ENCODE data around the gene ACSS3. TPM values are rescaled to one million over a fixed set of nuclear protein-coding genes. Genes with fewer than 3 reads are reported as not detected.
"Not testable (repeated sequence)": the region's sequence is repeated elsewhere in the genome, so short reads cannot be mapped to it uniquely, and the experiment has no call there.

ACSS3 gene
- polyA plus RNA-seq, 3 donors: 20.1 to 21.3 (median 21.2) TPM

GRCh38 chr12:81092053-81092452 is 14.2 kb downstream of the ACSS3 start:
- DNase-seq (ENCODE audit: low read depth in 3 of 3, low spot score in 2 of 3): no peak

- no peak for DNase-seq (ENCODE audit: low read depth in 3 of 3, low spot score in 2 of 3)
Observed at GRCh38 chr12:81094718-81095360, 17.0 kb downstream of the ACSS3 start.

DNA sequence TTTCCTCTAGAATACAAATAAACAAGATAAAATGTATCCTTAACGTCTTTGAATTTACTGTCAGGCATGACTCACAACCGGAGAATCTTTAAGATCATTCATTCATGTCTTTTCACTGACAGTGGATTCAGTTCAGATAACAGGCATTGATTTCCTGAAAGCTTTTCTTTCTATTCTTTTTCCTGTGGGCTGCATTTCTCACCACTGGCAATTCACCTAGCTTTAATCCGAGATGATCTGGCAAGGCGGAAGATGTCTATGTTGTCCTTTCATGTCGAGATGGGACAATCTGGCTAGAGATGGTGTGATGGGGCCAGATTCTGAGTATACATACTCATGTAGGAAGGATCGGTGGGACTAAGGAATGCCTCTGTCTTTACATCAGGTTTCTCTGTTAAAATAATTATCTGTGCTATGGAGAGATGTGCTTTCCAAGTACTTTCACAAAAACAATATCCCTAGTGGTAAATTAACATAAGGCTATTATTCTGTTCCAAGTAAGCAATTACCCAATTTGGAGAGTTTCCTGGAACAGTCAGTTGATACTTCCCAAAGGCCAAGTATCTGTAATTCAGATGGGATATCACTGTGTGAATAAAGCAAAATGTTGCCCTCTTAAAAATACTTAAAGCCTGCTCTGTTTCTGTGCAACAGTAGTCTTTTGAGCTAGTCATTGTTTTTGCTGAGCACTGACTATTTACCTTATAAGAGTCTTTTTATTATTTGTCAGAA is 17.8 kb downstream of the ACSS3 start:
- DNase-seq (ENCODE audit: low read depth in 3 of 3, low spot score in 2 of 3): no peak

DNA sequence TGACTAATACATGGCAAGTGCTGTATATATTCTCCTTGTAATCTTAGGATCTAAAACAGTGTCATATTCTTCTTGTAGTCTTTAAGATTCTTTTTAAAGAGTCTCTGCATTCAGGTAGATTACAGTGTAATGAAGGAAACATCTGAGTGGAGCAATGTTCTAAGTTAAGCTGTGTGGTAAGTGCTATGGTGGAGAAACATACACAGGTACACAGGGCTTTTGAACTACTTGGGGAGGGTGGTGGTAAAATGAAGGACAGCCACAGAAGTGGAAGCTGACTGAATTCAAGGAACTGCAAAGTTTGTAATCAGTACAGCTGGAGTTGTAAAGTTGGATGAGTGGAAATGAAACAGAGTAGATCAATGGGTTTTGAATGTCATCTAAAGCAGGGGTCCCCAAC is 27.8 kb downstream of the ACSS3 start:
- DNase-seq (ENCODE audit: low read depth in 3 of 3, low spot score in 2 of 3): no peak

GRCh38 chr12:81114226-81114625 is 36.3 kb downstream of the ACSS3 start:
- no peak for DNase-seq (ENCODE audit: low read depth in 3 of 3, low spot score in 2 of 3)

DNA sequence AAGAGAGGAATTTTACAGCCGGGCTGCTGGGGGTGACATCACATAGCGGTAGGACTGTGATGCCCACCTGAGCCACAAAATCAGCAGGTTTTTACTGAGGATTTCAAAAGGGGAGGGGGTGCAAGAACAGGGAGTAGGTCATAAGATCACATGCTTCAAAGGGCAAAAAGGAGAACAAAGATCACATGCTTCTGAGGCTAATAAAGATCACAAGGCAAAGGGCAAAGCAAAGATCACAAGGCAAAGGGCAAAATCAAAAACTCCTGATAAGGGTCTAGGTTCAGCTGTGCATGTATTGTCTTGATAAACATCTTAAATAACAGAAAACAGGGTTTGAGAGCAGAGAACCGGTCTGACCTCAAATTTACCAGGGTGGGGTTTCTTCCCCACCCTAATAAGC is 41.2 kb downstream of the ACSS3 start:
- DNase-seq (ENCODE audit: low read depth in 3 of 3, low spot score in 2 of 3): not testable (repeated sequence)

DNA sequence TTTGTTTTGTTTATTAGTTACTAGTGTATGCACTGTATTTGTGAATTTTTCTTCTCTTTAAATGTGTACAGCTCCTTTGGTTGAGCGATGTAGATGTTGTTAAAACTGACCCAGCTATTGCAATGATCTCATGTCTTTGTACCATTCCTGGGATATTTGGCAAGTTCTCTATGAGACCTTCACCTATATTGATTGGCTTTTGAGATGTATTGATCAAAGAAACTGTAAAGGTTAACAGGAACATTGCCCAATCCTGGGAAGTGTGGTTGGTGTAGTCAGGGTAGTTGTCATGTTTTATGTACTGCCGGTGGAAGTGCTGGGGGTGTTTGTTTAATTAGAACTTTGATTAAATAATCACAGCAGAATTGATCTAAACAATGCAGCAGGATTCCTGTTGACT is 43.1 kb downstream of the ACSS3 start:
- DNase-seq (ENCODE audit: low read depth in 3 of 3, low spot score in 2 of 3): no peak

GRCh38 chr12:81123611-81124010 is 45.7 kb downstream of the ACSS3 start:
- no peak for DNase-seq (ENCODE audit: low read depth in 3 of 3, low spot score in 2 of 3)

DNA sequence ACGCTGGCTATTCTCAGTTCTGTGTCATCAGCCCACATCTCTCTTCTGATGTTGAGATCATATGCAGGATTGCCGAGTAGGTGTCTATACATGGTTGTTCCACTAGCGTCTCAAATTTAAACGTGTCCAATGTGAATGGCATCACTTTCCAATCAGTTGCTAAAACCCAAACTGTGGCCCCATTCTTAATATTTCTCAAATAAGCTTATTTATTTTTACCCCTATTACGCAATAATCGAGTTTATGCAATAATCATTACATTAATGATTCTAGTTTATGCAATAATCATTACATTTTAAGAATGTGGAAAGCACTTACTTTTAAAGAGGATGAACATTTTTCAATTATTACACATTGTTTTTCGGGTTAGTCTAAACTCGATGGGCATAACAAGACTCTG is 47.8 kb downstream of the ACSS3 start:
- no peak for DNase-seq (ENCODE audit: low read depth in 3 of 3, low spot score in 2 of 3)

- no peak for DNase-seq (ENCODE audit: low read depth in 3 of 3, low spot score in 2 of 3)
Observed at GRCh38 chr12:81128930-81129554, 51.2 kb downstream of the ACSS3 start.

DNA sequence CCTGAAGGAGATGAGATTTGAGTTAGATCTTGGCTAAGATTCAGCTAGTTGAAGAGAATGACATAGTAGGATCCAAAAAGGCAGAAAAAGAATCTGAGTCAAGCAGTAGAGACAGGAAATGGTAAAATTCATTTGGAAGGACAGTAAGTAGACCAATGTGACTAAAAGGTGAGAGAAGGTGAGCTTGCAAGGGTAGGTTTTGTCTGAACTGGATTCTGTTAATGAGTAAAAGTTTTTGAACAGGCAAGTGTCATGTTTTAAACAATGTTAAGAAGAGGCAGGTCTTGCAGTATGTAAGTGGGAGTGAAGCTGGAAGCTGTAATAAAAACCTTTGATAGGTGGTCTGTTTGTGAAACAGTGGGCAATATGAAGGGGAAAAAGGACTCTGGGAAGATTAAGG is 58.6 kb downstream of the ACSS3 start:
- DNase-seq (ENCODE audit: low read depth in 3 of 3, low spot score in 2 of 3): no peak

DNA sequence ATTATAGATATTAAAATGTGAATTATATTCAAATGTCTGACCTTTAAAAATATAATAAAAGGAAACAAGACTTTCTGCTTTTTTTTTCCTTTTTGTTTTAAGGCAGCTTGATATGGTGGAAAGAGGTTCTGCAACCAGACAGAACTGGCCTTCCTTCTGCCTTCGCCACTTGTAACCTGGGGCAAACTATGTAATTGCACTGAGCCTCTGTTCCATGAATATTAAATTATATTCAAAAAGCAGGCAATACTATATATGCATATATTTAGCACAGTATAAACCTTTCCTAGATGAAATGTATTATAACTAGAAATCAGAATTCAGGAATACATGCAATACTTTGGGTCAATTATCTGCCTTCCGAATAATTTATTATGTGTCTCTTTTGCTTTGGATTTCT is 59.9 kb downstream of the ACSS3 start:
- no peak for DNase-seq (ENCODE audit: low read depth in 3 of 3, low spot score in 2 of 3)

DNA sequence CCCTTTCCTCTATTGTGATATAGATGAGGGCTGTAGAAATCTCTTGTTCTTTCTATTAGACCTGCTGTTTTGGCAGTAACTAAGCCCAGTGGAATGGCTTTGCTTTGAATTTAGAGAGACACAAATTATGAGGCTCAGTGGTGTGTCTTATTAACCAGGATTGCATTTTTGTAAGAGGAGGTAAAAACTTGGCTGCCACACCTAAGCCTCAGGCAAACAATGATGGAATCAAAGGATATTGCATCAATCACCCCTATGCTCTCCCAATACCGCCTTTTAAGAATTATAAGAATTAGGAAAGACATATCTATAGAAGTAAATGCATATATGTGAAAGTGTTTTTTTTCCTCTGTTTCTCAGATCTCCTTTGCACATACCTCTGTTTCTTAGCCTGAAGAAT is 63.3 kb downstream of the ACSS3 start:
- DNase-seq (ENCODE audit: low read depth in 3 of 3, low spot score in 2 of 3): no peak

DNA sequence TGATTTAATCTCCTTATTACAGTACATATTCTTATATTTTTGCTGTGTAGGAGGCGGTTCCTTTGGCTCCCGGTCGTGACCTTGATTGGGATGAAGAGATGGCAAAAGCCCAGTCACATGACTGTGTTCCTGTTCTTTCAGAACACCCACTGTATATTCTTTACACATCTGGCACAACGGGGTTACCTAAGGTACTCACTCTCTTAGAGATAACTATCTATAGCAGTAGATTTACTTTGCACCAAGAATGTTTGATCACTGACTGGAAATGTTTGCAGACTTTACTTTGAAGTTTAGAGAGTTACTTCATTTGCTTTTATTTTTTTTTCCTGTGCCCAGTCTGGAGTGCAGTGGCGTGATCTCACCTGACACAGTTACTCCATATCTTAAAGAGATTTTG is 65.2 kb downstream of the ACSS3 start:
- DNase-seq (ENCODE audit: low read depth in 3 of 3, low spot score in 2 of 3): no peak

- no peak for DNase-seq (ENCODE audit: low read depth in 3 of 3, low spot score in 2 of 3)
Observed at GRCh38 chr12:81146228-81147225, 68.6 kb downstream of the ACSS3 start.

- DNase-seq (ENCODE audit: low read depth in 3 of 3, low spot score in 2 of 3): no peak
Observed at GRCh38 chr12:81147292-81147919, 69.5 kb downstream of the ACSS3 start.

- DNase-seq (ENCODE audit: low read depth in 3 of 3, low spot score in 2 of 3): no peak
Observed at GRCh38 chr12:81150382-81150781, 72.5 kb downstream of the ACSS3 start.

DNA sequence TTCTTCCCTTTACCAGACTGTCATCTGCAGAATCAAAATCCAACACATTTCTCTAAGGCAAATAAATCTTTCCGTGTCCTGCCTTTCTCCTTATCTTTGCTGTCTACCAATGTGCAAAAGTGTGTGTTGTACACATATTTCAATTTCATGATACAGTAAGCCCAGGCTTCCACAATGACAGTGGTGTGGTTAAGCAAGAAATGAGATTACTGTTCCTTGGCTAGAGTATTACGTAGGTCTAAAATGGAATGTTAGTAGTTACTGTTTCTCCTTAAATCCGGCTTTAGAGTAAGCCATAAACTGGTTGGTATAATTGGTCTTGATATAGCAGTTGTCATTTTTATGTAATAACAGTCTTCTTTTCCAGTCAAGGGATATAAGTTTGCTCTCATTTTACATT is 82.0 kb downstream of the ACSS3 start:
- DNase-seq (ENCODE audit: low read depth in 3 of 3, low spot score in 2 of 3): no peak

DNA sequence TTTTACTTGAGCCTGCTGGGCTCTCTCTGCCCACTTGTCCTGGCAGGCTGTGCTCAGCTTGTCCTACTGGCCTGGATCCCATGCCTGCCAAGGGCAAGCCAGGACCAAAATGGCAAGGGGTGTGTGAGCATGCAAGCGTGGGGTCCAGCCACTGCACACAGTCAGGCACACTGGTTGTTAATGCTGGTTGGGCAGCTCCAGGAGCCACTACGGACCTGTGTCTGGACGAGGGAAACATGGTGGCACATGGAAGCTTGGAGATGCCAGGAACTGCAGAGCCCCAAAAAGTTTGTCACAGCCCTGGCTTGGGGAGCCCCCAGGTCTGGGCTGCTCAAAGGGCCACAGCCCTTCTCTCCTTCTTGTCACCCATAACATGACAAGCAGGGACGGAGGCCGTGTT is 83.8 kb downstream of the ACSS3 start:
- DNase-seq (ENCODE audit: low read depth in 3 of 3, low spot score in 2 of 3): no peak

- no peak for DNase-seq (ENCODE audit: low read depth in 3 of 3, low spot score in 2 of 3)
Observed at GRCh38 chr12:81162391-81163136, 84.7 kb downstream of the ACSS3 start.
